GM19468 (cell line): ENCODE measurements around the gene COL8A2.

ENCODE experiments used
- ATAC-seq: cut with Tn5 transposase; IDR thresholded peaks from one replicate; pipeline ENCODE4 v1.9.1; 2021; ENCODE audit warnings: mild to moderate bottlenecking, moderate library complexity, moderate number of reproducible peaks; ENCODE audit not compliant: unreplicated experiment; ENCODE audit errors: extremely low read depth

COL8A2 gene

GRCh38 chr1:36080236-36080635 is 44.8 kb downstream of the COL8A2 start:
- no peak for ATAC-seq

- no peak for ATAC-seq
These were observed 47.9 kb downstream of the COL8A2 start for GRCh38 chr1:36076979-36077573.

- no peak for ATAC-seq
These were observed 54.7 kb downstream of the COL8A2 start for GRCh38 chr1:36070349-36070748.

DNA sequence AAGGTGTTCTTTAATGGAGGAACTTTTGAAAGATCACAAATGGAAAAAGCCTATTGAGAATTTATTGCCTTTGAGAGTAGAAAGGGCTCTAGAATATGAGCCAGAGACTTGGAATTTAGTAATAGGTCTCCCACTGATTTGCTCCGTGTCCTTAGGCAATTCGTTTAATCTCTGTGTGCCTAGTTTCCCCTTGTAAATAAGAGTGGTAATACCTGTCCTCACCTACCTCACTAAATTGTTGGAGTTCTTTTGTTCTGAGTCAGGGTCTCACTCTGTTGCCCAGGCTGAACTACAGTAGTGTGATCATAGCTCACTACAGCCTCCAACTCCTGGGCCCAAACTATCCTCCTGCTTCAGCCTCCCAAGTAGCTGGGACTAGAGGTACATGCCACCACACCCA is 56.2 kb downstream of the COL8A2 start:
- ATAC-seq = no peak

GRCh38 chr1:36067871-36068270 is 57.2 kb downstream of the COL8A2 start:
- ATAC-seq = no peak

- no peak for ATAC-seq
These were observed 62.7 kb downstream of the COL8A2 start for GRCh38 chr1:36062315-36062714.

DNA sequence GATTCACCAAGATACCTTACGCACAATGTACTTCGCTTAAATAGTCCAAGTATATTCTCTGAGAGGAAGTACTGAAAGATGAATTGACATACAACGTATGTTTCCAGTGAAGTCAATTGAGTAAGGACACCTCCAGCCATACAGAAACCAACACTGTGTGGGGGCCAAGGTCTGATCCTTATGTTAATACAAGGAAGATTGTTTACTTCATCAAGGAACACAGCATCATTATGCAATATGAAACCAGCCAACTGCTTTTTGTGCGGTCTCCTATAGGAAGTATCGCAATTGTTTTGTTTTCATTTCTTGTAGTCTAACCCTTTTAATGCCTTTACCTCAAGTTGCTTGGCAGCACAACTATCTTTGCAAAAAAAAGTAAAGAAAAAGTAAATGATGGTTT is 69.3 kb downstream of the COL8A2 start:
- ATAC-seq = no peak

- ATAC-seq = no peak
These were observed 71.0 kb downstream of the COL8A2 start for GRCh38 chr1:36053978-36054377.

DNA sequence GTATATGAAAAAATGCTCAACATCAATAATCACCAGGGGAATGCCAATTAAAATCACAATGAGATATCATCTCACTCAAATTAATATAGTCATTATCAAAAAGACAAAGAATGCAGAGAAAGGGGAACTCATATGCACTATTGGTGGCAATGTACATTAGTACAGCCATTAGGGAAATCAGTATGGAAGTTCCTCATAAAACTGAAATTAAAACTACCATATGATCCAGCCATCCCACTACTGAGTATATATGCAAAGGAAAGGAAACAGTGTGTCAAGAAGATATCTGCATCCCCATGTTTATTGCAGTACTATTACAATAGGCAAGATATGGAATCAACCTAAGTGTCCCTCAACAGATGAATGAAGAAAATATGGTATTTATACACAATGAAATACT is 73.2 kb downstream of the COL8A2 start:
- ATAC-seq = no peak
